Dermis blood vessel endothelial cell (primary cell): ENCODE data around the gene RYR2. TPM values are rescaled to one million over a fixed set of nuclear protein-coding genes. Genes with fewer than 3 reads are reported as not detected.
"Not testable (repeated sequence)": the region's sequence is repeated elsewhere in the genome, so short reads cannot be mapped to it uniquely, and the experiment has no call there.

Source experiments
- DNase-seq: peaks from one replicate; pipeline ENCODE4 v3.0.0; 2010
- total RNA-seq: library from RNA; depleted of rRNA; stranded (reverse); fragments of >200 nt; gene quantifications from 2 replicates; pipeline ENCODE4 v1.2.3, GENCODE V29; 2014

The RYR2 gene
- total RNA-seq, 1 donor from 2014 or later: under 0.01 TPM

- no peak for DNase-seq
Measured at GRCh38 chr1:237091691-237092090, 49.7 kb downstream of the RYR2 start.

- no peak for DNase-seq
Measured at GRCh38 chr1:237093691-237094090, 51.7 kb downstream of the RYR2 start.

GRCh38 chr1:237098541-237098940 is 56.6 kb downstream of the RYR2 start:
- DNase-seq: no peak

- no peak for DNase-seq
Measured at GRCh38 chr1:237103021-237103420, 61.0 kb downstream of the RYR2 start.

- no peak for DNase-seq
Measured at GRCh38 chr1:237104096-237104495, 62.1 kb downstream of the RYR2 start.

- no peak for DNase-seq
Measured at GRCh38 chr1:237105826-237106225, 63.8 kb downstream of the RYR2 start.

GRCh38 chr1:237108297-237109040 is 66.5 kb downstream of the RYR2 start:
- no peak for DNase-seq

GRCh38 chr1:237111807-237112206 is 69.8 kb downstream of the RYR2 start:
- no peak for DNase-seq

GRCh38 chr1:237112663-237113062 is 70.7 kb downstream of the RYR2 start:
- no peak for DNase-seq

- DNase-seq: no peak
Measured at GRCh38 chr1:237115035-237115434, 73.1 kb downstream of the RYR2 start.

- DNase-seq: no peak
Measured at GRCh38 chr1:237119091-237119490, 77.1 kb downstream of the RYR2 start.

- no peak for DNase-seq
Measured at GRCh38 chr1:237120683-237121082, 78.7 kb downstream of the RYR2 start.

GRCh38 chr1:237124856-237125462 is 83.0 kb downstream of the RYR2 start:
- peak; percentile 9 for DNase-seq

- no peak for DNase-seq
Measured at GRCh38 chr1:237126180-237126579, 84.2 kb downstream of the RYR2 start.

- DNase-seq: not testable (repeated sequence)
Measured at GRCh38 chr1:237127301-237127700, 85.3 kb downstream of the RYR2 start.

GRCh38 chr1:237133921-237134320 is 91.9 kb downstream of the RYR2 start:
- no peak for DNase-seq

GRCh38 chr1:237134929-237135328 is 92.9 kb downstream of the RYR2 start:
- no peak for DNase-seq

- no peak for DNase-seq
Measured at GRCh38 chr1:237138551-237138950, 96.6 kb downstream of the RYR2 start.

- no peak for DNase-seq
Measured at GRCh38 chr1:237139732-237140131, 97.7 kb downstream of the RYR2 start.

- DNase-seq: no peak
Measured at GRCh38 chr1:237140986-237141385, 99.0 kb downstream of the RYR2 start.

GRCh38 chr1:237141502-237141901 is 99.5 kb downstream of the RYR2 start:
- DNase-seq: no peak

GRCh38 chr1:237145379-237146135 is 103.6 kb downstream of the RYR2 start:
- no peak for DNase-seq

- DNase-seq: no peak
Measured at GRCh38 chr1:237146241-237146640, 104.3 kb downstream of the RYR2 start.

- DNase-seq: no peak
Measured at GRCh38 chr1:237149857-237150256, 107.9 kb downstream of the RYR2 start.
